Smooth muscle cell of the brain vasculature (primary cell): Measurements from ENCODE around the gene PRKAR2B.
A peak's percentile ranks its signal among the peaks of the same experiment; 100 is the strongest.
"Not testable (repeated sequence)": the region's sequence is repeated elsewhere in the genome, so short reads cannot be mapped to it uniquely, and the experiment has no call there.

Experiments
- DNase-seq: peaks from one replicate; pipeline ENCODE4 v3.0.0-alpha.2; 2012; ENCODE audit warnings: low read depth, low spot score

PRKAR2B gene

GRCh38 chr7:107115762-107116540, 71.4 kb downstream of the PRKAR2B start:
- no peak for DNase-seq

- DNase-seq, result no peak
Observed at GRCh38 chr7:107118109-107118900, 73.8 kb downstream of the PRKAR2B start.

GRCh38 chr7:107119376-107120105, 75.0 kb downstream of the PRKAR2B start:
- no peak for DNase-seq

GRCh38 chr7:107122486-107122911, 78.0 kb downstream of the PRKAR2B start:
- DNase-seq, result peak; percentile 69

GRCh38 chr7:107123392-107123791, 78.9 kb downstream of the PRKAR2B start:
- DNase-seq, result no peak

GRCh38 chr7:107125475-107125874, 81.0 kb downstream of the PRKAR2B start:
- DNase-seq, result no peak

- DNase-seq, result no peak
Observed at GRCh38 chr7:107128217-107128616, 83.7 kb downstream of the PRKAR2B start.

GRCh38 chr7:107128748-107129147, 84.2 kb downstream of the PRKAR2B start:
- DNase-seq, result no peak

GRCh38 chr7:107130487-107131220, 86.1 kb downstream of the PRKAR2B start:
- no peak for DNase-seq

GRCh38 chr7:107133396-107133795, 88.9 kb downstream of the PRKAR2B start:
- DNase-seq, result no peak

GRCh38 chr7:107138696-107139420, 94.4 kb downstream of the PRKAR2B start:
- no peak for DNase-seq

GRCh38 chr7:107143875-107144274, 99.4 kb downstream of the PRKAR2B start:
- DNase-seq, result not testable (repeated sequence)

GRCh38 chr7:107145067-107145838, 100.7 kb downstream of the PRKAR2B start:
- DNase-seq, result no peak

GRCh38 chr7:107147464-107148393, 103.2 kb downstream of the PRKAR2B start:
- no peak for DNase-seq

- DNase-seq, result no peak
Observed at GRCh38 chr7:107148721-107149120, 104.2 kb downstream of the PRKAR2B start.

GRCh38 chr7:107149863-107150262, 105.4 kb downstream of the PRKAR2B start:
- no peak for DNase-seq

GRCh38 chr7:107150375-107151073, 106.0 kb downstream of the PRKAR2B start:
- peak; percentile 67 for DNase-seq

- DNase-seq, result no peak
Observed at GRCh38 chr7:107151538-107151937, 107.0 kb downstream of the PRKAR2B start.
